H9 (cell line): ENCODE results near the gene FAM221B. TPM values are rescaled to one million over a fixed set of nuclear protein-coding genes. Genes with fewer than 3 reads are reported as not detected.

ENCODE experiments used
- DNase-seq: peaks from one replicate; pipeline ENCODE4 v3.0.0-alpha.2; 2017
- H2AFZ ChIP-seq: one replicate; pipeline ENCODE4 v1.6.1; 2013; ENCODE audit warnings: mild to moderate bottlenecking, low read length, control low read depth, moderate library complexity
- H2AK5ac ChIP-seq: 2 replicates; pipeline ENCODE4 v1.6.1; 2013; ENCODE audit warnings: low read length, control low read depth, mixed read lengths; ENCODE audit not compliant: insufficient read length
- H2BK120ac ChIP-seq: one replicate; pipeline ENCODE4 v1.6.1; 2013; ENCODE audit warnings: low read depth, mild to moderate bottlenecking, low read length, control low read depth, inconsistent platforms; ENCODE audit not compliant: poor library complexity, severe bottlenecking
- H2BK12ac ChIP-seq: 2 replicates; pipeline ENCODE4 v1.6.1; 2013; ENCODE audit warnings: low read length, control low read depth, mixed read lengths, low read depth; ENCODE audit not compliant: insufficient read length
- H2BK15ac ChIP-seq: 2 replicates; pipeline ENCODE4 v1.6.1; 2013; ENCODE audit warnings: low read depth, low read length, control low read depth
- H2BK20ac ChIP-seq: one replicate; pipeline ENCODE4 v1.6.1; 2013; ENCODE audit warnings: low read depth, mild to moderate bottlenecking, low read length, control low read depth, inconsistent platforms; ENCODE audit not compliant: poor library complexity, severe bottlenecking
- H2BK5ac ChIP-seq: 2 replicates; pipeline ENCODE4 v1.6.1; 2013; ENCODE audit warnings: low read length, control low read depth, mixed read lengths; ENCODE audit not compliant: insufficient read length
- H3K14ac ChIP-seq: 2 replicates; pipeline ENCODE4 v1.6.1; 2013; ENCODE audit warnings: low read length, control low read depth; ENCODE audit not compliant: insufficient read depth
- H3K18ac ChIP-seq: 2 replicates; pipeline ENCODE4 v1.6.1; 2013; ENCODE audit warnings: low read depth, mild to moderate bottlenecking, mixed read lengths, low read length, control low read depth; ENCODE audit not compliant: insufficient read length
- H3K23ac ChIP-seq: 2 replicates; pipeline ENCODE4 v1.6.1; 2013; ENCODE audit warnings: low read length, control low read depth, mixed read lengths, low read depth; ENCODE audit not compliant: insufficient read length
- H3K23me2 ChIP-seq: 2 replicates; pipeline ENCODE4 v1.6.1; 2013; ENCODE audit warnings: low read depth, mild to moderate bottlenecking, mixed read lengths, low read length, control low read depth; ENCODE audit not compliant: insufficient read length, poor library complexity, severe bottlenecking
- H3K27ac ChIP-seq: 2 replicates; pipeline ENCODE4 v1.5.1; 2013; ENCODE audit warnings: low read length, control low read depth, mixed read lengths, low read depth; ENCODE audit not compliant: insufficient read length
- H3K27me3 ChIP-seq: 2 replicates; pipeline ENCODE4 v1.6.1; 2013; ENCODE audit warnings: low read length, control low read depth, inconsistent platforms; ENCODE audit not compliant: insufficient read depth
- H3K4ac ChIP-seq: 2 replicates; pipeline ENCODE4 v1.6.1; 2013; ENCODE audit warnings: low read depth, mild to moderate bottlenecking, control low read depth, inconsistent platforms, low read length, moderate library complexity
- H3K4me1 ChIP-seq: 2 replicates; pipeline ENCODE4 v1.6.1; 2013; ENCODE audit warnings: low read length, control low read depth, inconsistent platforms; ENCODE audit not compliant: insufficient read depth
- H3K4me2 ChIP-seq: 2 replicates; pipeline ENCODE4 v1.6.1; 2013; ENCODE audit warnings: low read length, control low read depth, mixed read lengths; ENCODE audit not compliant: insufficient read length, insufficient read depth
- H3K56ac ChIP-seq: 2 replicates; pipeline ENCODE4 v1.6.1; 2013; ENCODE audit warnings: low read depth, mild to moderate bottlenecking, mixed read lengths, low read length, control low read depth; ENCODE audit not compliant: insufficient read length
- H3K79me1 ChIP-seq: 2 replicates; pipeline ENCODE4 v1.6.1; 2013; ENCODE audit warnings: low read depth, mild to moderate bottlenecking, moderate library complexity, low read length, control low read depth, inconsistent platforms; ENCODE audit not compliant: insufficient read depth, poor library complexity, severe bottlenecking
- H3K79me2 ChIP-seq: 2 replicates; pipeline ENCODE4 v1.6.1; 2013; ENCODE audit warnings: low read length, control low read depth, inconsistent platforms; ENCODE audit not compliant: insufficient read depth
- H3K9ac ChIP-seq: 2 replicates; pipeline ENCODE4 v1.6.1; 2013; ENCODE audit warnings: low read length, control low read depth, mixed read lengths; ENCODE audit not compliant: insufficient read length; ENCODE audit errors: extremely low read depth
- H3K9me3 ChIP-seq: one replicate; pipeline ENCODE4 v1.6.1; 2013; ENCODE audit warnings: low read depth, low read length, inconsistent platforms; ENCODE audit not compliant: control insufficient read depth
- H3T11ph ChIP-seq: one replicate; pipeline ENCODE4 v1.6.1; 2013; ENCODE audit warnings: mild to moderate bottlenecking, low read length, control low read depth, inconsistent platforms
- H4K20me1 ChIP-seq: one replicate; pipeline ENCODE4 v1.6.1; 2013; ENCODE audit not compliant: control insufficient read depth, insufficient read length, insufficient read depth
- H4K5ac ChIP-seq: 2 replicates; pipeline ENCODE4 v1.6.1; 2013; ENCODE audit warnings: low read depth, mild to moderate bottlenecking, mixed read lengths, low read length, control low read depth; ENCODE audit not compliant: insufficient read length
- H4K8ac ChIP-seq: replicated peaks from 2 replicates; pipeline ENCODE4 v1.6.1; 2013; ENCODE audit warnings: low read length, control low read depth, mixed read lengths, low read depth; ENCODE audit not compliant: insufficient read length
- H4K91ac ChIP-seq: 2 replicates; pipeline ENCODE4 v1.6.1; 2013; ENCODE audit warnings: low read depth, mild to moderate bottlenecking, moderate library complexity, mixed read lengths, low read length, control low read depth; ENCODE audit not compliant: insufficient read length
- H3K27ac Mint-ChIP-seq, 3 experiments: 2 replicates in 2 of 3; 3 replicates in 1 of 3; pipeline ENCODE4 v1.8.0; 2020 to 2021; ENCODE audit warnings: mixed read lengths in 3 of 3, mild to moderate bottlenecking in 1 of 3, moderate library complexity in 1 of 3
- H3K27me3 Mint-ChIP-seq: 2 replicates; pipeline ENCODE4 v1.8.0; 2021; ENCODE audit warnings: low read depth, mild to moderate bottlenecking, moderate library complexity, mixed read lengths
- H3K36me3 Mint-ChIP-seq, 3 experiments: 2 replicates in 2 of 3; 3 replicates in 1 of 3; pipeline ENCODE4 v1.8.0; 2020 to 2021; ENCODE audit warnings: low read depth in 3 of 3, mixed read lengths in 3 of 3; ENCODE audit not compliant: insufficient read depth in 1 of 3
- H3K4me1 Mint-ChIP-seq, 2 experiments: 2 replicates each; pipeline ENCODE4 v1.8.0; 2020; ENCODE audit warnings: mixed read lengths in 2 of 2
- H3K4me3 Mint-ChIP-seq, 2 experiments: 2 replicates in 1 of 2; 3 replicates in 1 of 2; pipeline ENCODE4 v1.8.0; 2020 to 2021; ENCODE audit warnings: mild to moderate bottlenecking in 2 of 2, mixed read lengths in 2 of 2, moderate library complexity in 1 of 2
- H3K9me3 Mint-ChIP-seq, 2 experiments: 2 replicates in 1 of 2; 3 replicates in 1 of 2; pipeline ENCODE4 v1.8.0; 2020; ENCODE audit warnings: mild to moderate bottlenecking in 2 of 2, mixed read lengths in 2 of 2, moderate library complexity in 1 of 2
- CTCF ChIP-seq: fragments of 200-600 bp; sonication (generic); conservative IDR thresholded peaks from 3 replicates; pipeline ENCODE4 v1.8.0; 2021; ENCODE audit warnings: antibody characterized with exemption, mild to moderate bottlenecking
- WGBS: extraction: QIAGEN DNeasy Blood & Tissue Kit; methylation state at CpG from one replicate; pipeline ENCODE4 v1.1.7; 2013; ENCODE audit warnings: missing lambda C conversion rate, low lambda C conversion rate, mixed read lengths; ENCODE audit not compliant: insufficient read length; ENCODE audit errors: extremely low coverage; 5-methylcytosine and 5-hydroxymethylcytosine counted together
- total RNA-seq: library from RNA; stranded (reverse); gene quantifications from 2 replicates; pipeline ENCODE4 v1.2.1, GENCODE V29; 2021

FAM221B gene
- total RNA-seq, 1 experiment from 2014 or later = not detected

- H3K79me2 ChIP-seq = no peaks in the 10 kb centered on the region
- H3K23ac ChIP-seq = no peak overlapping the region
- no peaks in the 10 kb centered on the region for H4K20me1 ChIP-seq
- no peak overlapping the region for H3T11ph ChIP-seq
- no peak overlapping the region for H2AK5ac ChIP-seq
- no peak overlapping the region for H4K91ac ChIP-seq
- H2BK15ac ChIP-seq = no peak overlapping the region
- H3K4ac ChIP-seq = no peak overlapping the region
- peaks cover 7% of the 10 kb centered on the region for H3K23me2 ChIP-seq
- H2BK12ac ChIP-seq = no peak overlapping the region
- no peak overlapping the region for H3K4me2 ChIP-seq
- no peak overlapping the region for H3K56ac ChIP-seq
- H3K9ac ChIP-seq = no peak overlapping the region
- no peaks in the 10 kb centered on the region for H3K9me3 Mint-ChIP-seq
- WGBS = no CpG with 5 or more reads among the region's 3 CpGs
- H2AFZ ChIP-seq = no peak overlapping the region
- H2BK5ac ChIP-seq = no peak overlapping the region
- no peak overlapping the region for H3K18ac ChIP-seq
- H3K36me3 Mint-ChIP-seq = peaks cover 1 to 11% (median 4%) of the 10 kb centered on the region in 3 experiments; a peak in 5 of 7 replicates
- H4K8ac ChIP-seq = no peak overlapping the region
- TF ChIP-seq CTCF = no peak
- peaks cover 14% of the 10 kb centered on the region; the same call in 1 of the 2 replicates for H3K4me1 ChIP-seq
- no peak overlapping the region for H3K14ac ChIP-seq
- H3K79me1 ChIP-seq = no peaks in the 10 kb centered on the region
- no peak overlapping the region for H3K27ac ChIP-seq
- DNase-seq = no peak
- H3K4me3 Mint-ChIP-seq = no peak overlapping the region
- H3K4me1 Mint-ChIP-seq = peaks cover 31 to 39% of the 10 kb centered on the region in 2 experiments
- no peak overlapping the region for H2BK120ac ChIP-seq
- peaks cover 32% of the 10 kb centered on the region for H3K27me3 Mint-ChIP-seq
- H2BK20ac ChIP-seq = no peak overlapping the region
- H3K27ac Mint-ChIP-seq = no peak overlapping the region; a peak in 1 of 7 replicates
- no peaks in the 10 kb centered on the region; the same call in 1 of the 2 replicates for H3K27me3 ChIP-seq
- H3K9me3 ChIP-seq = no peaks in the 10 kb centered on the region
- no peak overlapping the region for H4K5ac ChIP-seq
These were observed 14.3 kb upstream of the FAM221B start for GRCh38 chr9:35842795-35843194.
